Endometrium (tissue), 2 donors: ENCODE data around the gene PRLH.

Experiments used
- FAIRE-seq: peaks from 2 replicates; lab custom pipeline; 2012; peaks lifted over from hg19 to GRCh38; lab: Jason Lieb, UNC
- donor health status: control.
- donor health status: control.

The PRLH gene

DNA sequence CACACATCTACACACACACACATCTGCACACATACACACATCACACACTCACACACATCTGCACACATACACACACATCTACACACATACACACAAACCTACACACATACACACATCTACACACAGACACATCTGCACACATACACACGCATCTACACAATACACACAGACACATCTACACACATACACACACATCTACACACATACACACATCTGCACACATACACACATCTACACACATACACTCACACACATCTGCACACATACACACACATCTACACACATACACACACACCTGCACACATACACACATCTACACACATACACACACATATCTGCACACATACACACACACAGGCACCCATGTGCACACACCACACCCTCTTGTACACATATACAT, 400 bp upstream of the PRLH start:
- FAIRE-seq = no peak

DNA sequence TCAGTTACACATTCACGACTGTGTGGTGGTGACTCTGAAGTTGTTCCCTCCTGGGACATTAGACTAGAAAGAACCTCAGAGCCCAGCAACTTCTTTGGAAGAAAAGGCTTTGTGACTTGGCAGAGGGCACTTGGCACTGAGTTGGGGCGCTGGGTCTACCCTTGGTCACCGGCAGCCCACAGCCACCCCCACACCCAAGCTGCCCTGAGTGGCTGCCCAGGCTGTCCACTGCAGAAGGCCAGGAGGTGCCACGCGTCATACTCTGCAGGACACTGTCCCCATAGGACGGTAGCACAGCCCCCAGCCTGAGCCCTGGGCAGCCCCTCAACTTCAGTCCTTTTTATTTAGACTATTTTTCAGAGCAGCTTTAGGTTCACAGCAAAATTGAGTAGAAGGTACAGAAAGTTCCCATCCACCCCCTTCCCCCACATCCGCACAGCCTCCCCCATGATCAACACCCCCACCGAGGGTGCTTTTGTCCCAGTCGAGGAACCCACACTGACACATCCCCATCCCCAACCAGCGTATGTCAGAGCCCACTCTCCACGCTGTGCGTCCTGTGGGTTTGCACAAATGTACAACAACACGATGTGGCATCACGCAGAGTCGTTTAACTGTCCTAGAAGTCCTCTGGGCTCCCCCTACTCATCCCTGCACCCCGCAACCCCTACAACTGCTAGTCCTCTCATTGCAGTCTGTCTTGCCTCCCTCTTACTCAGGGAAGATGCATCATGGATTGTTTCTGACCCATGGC, 1.1 kb downstream of the PRLH start:
- no peak for FAIRE-seq

DNA sequence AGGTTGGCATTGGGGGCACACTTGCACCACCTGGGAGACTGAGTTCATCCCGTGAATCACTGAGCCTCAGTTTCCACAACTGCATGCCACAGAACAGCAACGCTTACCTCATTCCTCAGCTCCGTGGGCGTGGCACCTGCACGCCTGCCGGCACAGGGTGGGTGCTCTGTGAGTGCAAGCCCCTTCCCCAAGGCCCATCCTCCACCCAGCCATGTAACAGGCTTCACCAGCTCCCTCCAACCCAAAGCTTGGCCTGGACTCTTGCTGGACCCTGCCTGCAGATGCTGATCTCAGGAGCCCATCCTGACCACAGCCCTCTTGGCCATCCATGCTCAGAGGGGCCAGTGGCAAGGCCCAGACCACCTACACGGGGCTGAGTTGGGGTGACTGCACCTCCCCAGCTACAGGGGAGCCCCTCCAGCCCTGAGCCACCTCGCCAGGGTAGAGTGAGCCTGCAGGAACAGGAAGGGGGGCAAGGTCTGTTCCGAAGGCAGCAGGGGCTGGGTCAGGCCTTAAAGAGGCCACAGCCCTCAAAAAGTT, 1.8 kb downstream of the PRLH start:
- FAIRE-seq = no peak

DNA sequence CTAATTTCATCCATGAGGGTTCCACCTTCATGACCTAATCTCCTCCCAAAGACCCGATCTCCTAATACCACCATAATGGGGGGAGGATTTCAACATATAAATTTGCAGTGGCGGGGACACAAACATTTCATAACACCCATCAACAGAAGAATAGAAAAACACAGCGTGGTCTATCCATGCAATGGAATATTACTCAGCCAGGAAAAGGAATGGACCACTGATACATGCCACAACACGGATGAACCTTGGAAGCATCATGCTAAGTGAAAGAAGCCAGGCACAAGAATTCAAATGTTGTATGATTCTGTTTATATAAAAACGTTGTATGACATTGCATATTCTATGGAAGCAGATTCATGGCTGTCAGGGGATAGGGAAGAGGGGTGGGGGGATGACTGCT, 2.7 kb downstream of the PRLH start:
- no peak for FAIRE-seq

DNA sequence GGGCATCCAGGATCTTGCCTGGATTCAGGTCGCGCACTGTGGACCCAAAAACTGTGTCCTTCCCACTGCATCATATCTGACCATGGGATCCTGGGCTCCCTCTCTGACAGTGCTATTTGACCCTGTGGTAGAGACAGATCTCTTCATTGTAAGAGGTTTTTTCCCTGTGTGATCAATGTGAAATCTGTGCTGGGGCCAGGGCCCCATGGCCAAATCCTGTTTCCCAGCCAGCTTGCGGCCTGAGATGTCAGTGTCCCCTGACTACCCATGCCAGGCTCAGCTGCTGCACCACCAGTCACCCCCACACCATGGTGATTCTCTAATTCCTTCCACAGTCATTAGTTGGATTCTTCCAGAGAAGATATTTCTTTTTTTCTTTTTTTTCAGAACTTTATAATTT, 3.5 kb downstream of the PRLH start:
- FAIRE-seq = no peak

DNA sequence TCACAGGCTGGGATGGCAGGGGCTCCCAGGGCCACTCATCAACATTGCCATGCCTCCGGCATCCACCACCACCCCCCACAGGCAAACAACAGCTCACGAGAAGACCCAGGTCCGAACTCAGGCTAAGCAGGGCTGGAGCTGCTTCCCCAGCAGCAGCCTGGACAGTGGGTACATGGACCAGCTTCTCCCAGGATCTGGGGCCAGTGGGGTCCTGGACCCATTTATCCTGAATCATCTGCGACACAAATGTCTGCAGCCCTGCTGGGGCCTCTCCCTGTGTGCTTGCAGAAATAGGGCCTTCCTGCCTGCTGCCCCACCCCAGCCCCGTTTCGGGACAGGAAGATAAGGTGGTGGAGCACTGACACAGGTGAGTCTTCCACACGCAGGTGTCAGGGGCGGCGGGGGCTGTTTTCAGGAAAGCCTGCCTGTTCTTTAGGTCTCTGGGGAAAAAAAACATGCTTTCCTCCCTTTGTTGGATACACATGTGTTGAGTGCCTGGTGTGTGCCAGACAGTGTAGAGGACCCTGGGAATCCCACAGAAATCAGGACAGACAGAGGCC, 4.5 kb downstream of the PRLH start:
- FAIRE-seq = no peak

DNA sequence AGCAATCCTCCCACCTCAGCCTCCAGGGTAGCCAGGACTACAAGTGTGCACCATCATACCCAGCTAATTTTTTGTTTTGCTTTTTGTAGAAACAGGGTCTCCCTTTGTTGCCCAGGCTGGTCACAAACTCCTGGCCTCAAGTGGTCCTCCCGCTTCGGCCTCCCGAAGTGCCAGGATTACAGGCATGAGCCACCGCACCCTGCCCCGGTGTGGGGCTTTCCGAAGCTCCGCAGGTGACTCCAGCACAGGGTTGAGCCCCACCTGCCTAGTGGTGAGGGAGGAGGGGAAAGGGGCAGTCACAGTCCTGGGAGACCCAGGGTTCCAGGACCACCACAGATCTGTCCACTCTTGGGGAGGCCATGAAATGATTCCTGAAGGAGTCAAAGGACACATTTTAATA, 5.2 kb downstream of the PRLH start:
- no peak for FAIRE-seq

DNA sequence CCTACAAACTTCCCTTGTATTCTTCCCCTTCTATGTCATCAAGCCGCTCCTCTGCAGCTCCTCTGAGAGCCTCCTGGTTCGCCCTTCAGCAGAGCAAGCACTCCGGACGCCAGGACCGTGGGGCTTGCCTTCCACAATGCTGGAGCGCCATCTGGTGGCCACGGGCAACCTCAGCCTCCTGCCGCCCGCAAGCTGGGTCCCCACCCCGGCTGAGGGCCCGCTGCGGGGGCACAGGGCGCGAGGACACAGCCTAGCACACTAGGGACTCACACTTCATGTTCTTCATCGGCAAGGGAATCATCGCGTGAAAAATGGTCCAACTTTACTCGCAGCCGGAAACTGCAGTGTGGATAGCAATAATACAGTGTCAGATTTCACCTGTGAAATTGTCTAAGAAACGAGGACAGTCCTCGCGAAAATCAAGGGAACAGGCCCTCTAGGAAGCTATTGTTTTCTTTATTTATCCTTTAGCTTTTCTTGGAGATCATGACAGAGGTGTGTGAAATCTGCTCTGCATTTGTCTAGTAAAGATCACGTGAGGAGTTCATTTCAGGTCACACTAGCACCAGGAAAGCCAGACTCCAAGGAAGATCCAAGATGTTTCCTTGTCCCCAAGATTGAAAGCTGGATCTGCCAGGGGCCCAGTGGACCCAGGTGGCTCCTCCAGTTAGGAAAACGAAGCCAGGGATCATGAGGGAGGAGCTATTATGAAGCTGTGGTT, 5.8 kb downstream of the PRLH start:
- no peak for FAIRE-seq

DNA sequence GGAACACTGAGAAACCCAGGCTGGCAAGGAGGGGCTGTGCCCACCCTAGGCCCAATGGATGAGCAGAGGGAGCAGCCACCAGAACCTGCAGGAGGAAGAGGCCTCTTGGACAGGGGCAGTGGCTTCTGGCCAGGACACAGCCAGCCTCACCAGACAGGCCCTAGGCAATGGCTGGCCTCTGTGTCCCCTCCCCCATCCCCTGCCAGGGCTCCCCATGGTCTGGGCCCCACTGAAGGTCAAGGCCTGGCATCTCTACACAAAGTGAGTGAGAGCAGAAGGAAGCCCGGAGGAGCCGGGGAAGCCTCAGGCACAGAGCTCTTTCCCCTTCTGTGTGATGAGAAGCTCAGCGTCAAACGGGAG, 6.3 kb downstream of the PRLH start:
- FAIRE-seq = no peak

DNA sequence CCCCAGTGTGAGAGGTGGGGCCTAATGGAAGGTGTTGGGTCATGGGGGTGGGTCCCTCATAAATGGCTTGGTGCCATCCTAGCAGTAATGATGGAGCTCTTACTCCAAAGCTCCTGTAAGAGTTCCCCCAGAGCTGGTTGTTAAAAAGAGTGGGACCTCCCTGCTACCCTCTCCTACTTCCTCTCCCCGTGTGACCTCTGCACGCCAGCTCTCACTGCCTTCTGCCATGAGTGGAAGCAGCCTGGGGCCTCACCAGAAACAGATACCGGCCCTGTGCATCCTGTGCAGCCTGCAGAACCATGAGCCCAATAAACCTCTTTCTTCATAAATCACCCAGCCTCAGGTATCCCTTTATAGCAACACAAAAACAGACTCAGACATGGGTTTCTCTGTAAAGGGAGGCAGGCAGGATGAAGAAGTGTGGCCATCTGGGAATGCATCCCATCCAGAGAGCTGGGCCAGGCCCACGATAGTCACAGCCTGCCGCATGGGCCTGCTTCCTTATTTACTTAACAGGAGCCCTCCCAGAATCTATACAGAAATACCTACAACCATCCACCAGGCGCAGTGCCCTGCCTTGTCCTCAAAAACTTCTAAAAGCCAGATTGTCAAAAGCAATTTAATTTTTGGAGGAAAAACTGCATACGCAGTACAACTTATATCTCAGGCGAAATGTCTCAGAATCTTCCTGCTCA, 7.5 kb downstream of the PRLH start:
- FAIRE-seq = no peak

DNA sequence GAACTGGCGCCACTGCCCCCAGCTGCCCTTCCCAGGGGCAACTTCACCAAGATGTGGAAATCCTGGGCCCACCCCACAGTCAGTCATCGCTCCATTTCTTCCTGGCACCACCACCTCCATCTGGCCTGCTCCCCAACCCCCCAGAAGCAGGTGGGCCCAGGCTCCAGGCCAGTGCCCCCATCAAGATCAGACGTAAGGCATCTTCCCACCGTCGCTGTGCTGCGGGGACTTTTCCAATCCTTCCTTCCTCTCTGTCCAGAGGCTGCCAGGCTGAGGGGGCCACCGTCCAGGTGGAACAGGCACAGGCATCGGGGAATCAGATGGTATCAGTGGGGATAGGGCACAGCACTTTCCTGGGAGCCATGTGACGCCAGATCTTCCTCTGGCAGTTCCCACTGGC, 8.1 kb downstream of the PRLH start:
- no peak for FAIRE-seq

DNA sequence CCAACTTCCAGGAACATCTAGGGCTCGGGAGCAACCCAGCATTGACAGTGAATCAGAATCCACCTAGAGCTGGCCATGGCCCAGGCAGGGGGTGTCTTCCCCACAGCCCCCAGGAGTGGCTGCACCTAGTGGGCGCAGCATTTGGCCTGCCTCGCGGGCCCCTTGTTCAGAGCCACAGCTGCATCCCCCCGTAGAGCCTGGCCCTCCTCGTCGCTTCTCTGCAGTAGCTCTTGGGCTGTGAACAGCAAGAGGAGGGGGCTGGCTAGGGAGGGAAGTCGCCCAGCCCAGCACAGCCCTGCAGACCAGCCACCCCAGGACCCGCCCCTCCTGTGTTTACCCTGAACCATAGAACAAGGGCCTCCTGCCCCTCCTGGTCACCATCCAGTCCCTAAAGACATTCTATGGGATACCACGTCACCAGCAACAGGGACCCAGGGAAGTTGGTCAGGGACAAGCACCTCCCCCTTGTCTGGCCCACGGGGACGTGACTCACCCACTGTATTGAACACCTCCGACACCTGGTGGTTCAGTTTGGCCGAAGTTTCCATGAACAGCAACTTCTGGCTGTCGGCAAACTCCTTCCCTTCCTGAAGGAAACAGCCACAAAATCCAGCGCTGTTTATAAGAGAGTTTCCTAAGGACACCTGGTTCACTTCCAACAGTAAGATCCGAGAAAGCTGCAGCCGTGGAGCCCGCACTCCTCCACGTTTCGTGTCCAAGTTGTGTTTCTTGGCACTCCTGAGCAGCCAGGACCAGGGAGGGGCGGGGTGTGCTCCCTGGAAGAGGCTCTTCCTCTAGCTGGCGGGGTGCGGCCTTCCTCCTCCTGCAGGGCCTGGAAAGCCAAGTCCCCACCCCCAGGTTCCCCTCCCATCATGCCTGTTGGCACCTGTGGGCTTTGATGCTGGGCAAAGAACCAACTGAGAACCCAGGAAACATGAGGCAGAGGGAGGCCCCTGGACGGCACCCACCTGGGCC, 8.8 kb downstream of the PRLH start:
- FAIRE-seq = no peak

DNA sequence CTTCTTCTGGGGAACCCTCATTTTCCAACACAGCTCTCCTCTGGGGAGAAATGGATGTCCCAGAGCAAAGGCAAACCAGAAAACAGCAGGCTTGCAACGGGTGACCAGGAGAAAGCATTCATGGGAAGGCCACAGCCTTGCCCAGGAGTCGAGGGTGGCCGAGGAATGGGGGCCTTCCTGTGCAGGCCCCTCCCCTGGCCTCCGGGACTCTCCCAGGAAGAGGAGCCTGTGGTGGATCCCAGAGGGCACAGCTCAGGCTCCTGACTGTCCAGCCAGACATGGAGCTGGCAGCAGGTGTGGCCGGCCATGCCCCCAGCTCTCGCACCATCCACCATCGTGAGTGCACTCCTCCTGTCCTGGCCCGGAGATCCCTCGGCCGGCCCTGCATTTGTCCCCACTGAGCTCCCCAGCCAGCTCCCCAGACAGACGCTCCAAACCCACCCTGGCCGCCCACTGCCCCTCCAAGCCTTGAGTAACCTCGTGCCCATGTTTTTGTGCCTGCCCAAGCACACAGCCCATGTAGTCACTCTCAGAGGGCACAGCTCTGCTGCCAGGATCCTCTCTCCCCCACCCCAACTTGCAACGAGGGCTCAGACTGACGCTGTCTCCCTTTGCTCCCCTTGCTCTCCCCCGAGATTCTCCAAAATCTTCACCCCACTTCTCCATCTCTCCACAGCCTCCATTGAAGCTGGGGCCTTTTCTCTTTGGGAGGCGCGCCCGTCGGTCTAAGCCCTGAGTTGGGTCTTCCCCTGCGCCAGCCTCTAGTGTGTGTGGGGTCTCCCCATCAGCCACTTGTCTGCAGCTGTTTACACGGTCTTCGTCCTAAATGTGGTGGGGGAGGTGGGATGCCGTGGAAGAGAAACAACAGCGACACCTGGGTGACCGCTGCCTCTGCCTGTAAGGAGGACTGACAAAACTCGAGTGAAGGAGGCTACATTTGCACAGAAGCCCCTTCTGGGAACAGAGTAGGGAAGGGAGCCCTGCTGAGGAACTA, 9.8 kb downstream of the PRLH start:
- no peak for FAIRE-seq

DNA sequence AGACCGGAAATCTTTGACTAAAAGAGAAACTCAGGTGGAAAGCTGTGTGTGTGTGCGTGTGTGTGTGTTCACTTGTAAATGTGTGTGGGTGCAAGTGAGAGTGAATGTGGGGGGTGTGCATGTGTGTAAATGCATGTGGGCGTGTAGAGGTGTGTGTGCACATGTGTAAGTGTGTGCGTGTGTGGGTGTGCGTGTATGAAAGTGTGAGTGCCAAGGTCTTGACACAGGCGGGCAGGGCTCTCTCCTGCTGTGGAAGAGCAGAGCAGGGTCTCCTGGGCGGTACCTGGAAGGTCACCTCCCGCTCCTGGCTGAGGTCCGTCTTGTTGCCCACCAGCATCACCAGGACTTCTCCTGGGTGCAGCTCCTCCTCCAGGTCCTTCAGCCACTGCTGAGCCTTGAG, 10.6 kb downstream of the PRLH start:
- FAIRE-seq = no peak

DNA sequence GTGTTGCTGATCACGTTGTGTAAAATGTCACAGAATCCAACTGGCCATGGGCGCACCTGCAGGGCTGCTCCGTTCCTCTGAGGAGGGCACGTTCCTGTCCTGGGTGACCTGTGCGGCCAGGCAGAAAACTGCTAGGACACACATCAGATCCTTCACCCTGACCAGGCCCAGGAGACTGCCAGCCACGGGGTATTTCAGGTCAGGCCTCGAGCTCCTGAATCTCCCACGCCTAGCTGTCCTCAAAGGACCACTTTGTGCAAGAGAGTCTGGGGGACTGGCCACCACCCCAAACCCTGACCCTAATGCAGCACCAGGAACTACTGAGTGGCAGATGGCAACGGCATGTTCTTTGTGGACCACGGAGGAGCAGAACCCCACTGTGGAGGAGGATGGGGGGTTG, 11.1 kb downstream of the PRLH start:
- FAIRE-seq = no peak

DNA sequence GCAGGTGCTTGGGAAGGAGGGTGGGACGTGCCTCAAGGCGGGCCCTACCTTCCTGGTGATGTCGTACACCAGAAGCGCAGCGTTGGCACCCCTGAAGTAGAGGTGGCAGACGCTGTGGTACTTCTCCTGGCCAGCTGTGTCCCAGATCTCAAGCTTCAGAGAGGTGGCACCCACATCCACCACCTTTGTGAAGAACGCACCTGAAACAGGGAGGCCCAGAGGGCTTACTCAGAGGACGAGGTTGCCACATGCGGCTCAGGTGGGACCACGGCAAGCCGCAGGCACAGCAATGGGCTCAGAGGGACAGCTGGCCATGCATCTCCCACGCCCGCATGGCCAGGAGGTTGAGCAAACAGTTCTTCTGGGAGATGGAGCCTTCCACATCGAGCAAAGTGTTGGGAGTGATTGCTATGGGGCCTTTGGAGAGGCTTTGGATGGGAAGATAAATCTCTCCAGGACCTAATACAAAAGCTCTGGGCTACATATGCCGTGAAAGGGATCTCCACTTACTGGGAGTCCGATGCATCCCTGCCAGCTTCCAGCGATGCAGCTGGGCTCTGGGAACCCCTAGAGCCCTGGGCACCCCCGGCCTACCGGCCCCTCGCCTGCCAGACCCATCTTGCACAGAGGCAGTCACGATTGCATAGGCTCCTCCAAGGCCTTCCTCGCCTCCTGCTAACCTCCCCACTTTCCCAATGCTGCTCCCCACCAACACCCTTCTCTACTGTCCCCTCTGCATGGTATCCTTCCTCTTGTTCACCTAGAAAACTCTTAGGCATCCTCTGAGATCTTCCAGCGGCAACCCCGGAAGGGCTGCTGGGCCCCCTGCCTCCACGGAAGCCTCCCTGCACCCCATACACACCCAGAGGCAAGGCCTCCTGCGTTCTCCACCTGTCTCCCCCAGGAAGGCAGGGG, 11.8 kb downstream of the PRLH start:
- no peak for FAIRE-seq

DNA sequence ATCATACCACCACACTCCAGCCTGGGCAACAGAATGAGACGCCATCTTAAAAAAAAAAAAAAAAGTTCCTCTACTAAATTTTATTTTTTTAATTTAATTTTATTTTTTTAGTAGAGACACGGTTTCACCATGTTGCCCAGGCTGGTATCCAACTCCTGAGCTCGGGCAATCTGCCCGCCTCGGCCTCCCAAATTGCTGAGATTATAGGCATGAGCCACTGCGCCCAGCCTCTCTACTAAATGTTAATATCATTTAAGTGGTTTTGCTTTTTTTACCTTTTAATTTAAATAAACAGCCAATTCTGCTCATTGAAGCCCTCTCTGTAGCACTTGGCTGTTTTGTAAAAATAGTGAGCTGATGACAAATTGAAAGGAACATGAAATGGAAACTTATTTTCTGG, 15.0 kb downstream of the PRLH start:
- no peak for FAIRE-seq

DNA sequence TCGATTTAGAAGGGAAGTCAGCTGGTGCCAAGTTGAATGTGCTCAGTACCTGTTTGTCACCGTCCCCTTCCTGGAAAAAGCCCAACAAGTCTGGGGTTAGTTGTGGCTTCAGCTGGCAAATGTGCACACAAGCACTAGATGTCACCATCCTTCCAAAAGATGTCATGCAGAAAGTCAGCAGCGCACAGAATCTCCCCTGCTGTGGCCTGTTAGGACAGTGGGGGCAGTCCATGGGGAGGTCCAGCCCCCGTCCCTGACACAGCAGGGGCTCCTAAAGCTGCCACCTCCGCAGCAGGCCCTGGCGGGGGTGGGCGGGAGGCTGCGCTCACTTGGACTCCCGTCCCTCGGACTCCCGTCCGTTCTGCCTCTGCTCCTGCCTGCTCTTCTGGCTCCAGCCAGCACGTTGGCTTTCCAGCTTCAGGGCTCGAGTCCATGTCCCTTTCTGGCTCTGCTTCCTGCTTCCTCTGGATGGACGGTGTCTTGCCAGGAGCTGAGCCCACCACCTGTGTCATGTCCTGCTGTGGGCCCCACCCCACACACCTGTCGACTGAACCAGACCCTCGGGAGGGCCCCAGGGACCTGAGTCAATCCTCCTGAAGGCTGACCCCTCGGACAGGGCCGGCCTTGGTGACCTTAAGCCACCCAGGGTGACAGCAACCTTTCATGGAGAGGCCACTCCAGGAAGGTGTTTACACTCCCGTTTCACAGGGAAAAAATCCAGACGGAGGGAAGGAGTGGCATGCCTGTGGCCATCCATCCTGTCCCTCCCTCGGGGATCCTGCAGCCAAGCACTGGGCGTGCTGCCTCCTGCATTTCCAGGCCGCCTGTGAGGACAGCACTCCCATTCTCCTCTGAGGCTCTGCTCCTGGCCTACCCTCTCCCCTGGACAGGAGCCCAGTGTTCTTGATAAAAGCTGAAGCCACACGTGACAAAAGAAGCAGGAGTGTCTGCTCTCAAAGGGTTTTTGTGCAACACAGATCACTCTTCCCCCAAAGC, 15.7 kb downstream of the PRLH start:
- FAIRE-seq = no peak
